Liver (tissue), 3 donors: ENCODE data around the gene EFCAB11.

ENCODE experiments used
- RAD21 ChIP-seq, 2 donors: IDR thresholded peaks; 2 replicates each; pipeline ENCODE4 v1.6.1; 2016; ENCODE audit warnings: antibody characterized with exemption in 2 of 2, mild to moderate bottlenecking in 2 of 2
- YY1 ChIP-seq: IDR thresholded peaks from 2 replicates; pipeline ENCODE4 v1.6.1; 2016; ENCODE audit warnings: antibody characterized with exemption, mild to moderate bottlenecking
- TF ChIP-seq, protein P1 (sequence below): fragments of 150-350 bp; IDR thresholded peaks from 2 replicates; pipeline ENCODE4 v1.5.1; 2017; ENCODE audit warnings: improper control_type of control experiment, low read depth, low read length; ENCODE audit not compliant: missing input control
- TF ChIP-seq, protein P2 (sequence below): IDR thresholded peaks from 2 replicates; pipeline ENCODE4 v1.6.1; 2016; ENCODE audit warnings: antibody characterized with exemption
- TF ChIP-seq, protein P3 (sequence below): IDR thresholded peaks from 2 replicates; pipeline ENCODE4 v1.6.1; 2016; ENCODE audit warnings: antibody characterized with exemption
- TF ChIP-seq, protein P4 (sequence below): IDR thresholded peaks from 2 replicates; pipeline ENCODE4 v1.6.1; 2016; ENCODE audit warnings: antibody characterized with exemption, mild to moderate bottlenecking
- donor health status: healthy.
- donor health status: healthy.

DNA sequence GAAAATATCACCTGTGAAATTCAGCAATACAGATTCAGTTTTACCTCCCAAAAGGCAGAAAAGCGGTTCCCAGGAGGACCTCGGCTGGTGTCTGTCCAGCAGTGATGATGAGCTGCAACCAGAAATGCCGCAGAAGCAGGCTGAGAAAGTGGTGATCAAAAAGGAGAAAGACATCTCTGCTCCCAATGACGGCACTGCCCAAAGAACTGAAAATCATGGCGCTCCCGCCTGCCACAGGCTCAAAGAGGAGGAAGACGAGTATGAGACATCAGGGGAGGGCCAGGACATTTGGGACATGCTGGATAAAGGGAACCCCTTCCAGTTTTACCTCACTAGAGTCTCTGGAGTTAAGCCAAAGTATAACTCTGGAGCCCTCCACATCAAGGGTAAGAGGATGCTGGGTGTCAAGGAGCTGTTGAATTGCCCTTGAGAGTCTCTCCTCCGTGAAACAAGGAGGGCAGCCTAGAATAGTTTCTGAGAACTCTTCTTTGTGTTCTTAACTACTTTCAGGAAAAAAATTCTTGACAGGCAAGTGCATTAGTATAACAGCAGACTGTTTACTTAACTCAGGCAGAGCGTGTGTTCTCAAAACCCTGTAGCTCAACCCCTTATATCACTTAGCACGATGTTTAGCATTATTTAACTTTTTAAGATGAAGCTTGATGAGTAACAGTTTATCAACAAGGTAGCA is 8.9 kb upstream of the EFCAB11 start:
- no peak for TF ChIP-seq RAD21 (IDR thresholded peaks at IDR 0.05)
- TF ChIP-seq, protein P1, sequence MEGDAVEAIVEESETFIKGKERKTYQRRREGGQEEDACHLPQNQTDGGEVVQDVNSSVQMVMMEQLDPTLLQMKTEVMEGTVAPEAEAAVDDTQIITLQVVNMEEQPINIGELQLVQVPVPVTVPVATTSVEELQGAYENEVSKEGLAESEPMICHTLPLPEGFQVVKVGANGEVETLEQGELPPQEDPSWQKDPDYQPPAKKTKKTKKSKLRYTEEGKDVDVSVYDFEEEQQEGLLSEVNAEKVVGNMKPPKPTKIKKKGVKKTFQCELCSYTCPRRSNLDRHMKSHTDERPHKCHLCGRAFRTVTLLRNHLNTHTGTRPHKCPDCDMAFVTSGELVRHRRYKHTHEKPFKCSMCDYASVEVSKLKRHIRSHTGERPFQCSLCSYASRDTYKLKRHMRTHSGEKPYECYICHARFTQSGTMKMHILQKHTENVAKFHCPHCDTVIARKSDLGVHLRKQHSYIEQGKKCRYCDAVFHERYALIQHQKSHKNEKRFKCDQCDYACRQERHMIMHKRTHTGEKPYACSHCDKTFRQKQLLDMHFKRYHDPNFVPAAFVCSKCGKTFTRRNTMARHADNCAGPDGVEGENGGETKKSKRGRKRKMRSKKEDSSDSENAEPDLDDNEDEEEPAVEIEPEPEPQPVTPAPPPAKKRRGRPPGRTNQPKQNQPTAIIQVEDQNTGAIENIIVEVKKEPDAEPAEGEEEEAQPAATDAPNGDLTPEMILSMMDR: no peak
- TF ChIP-seq, protein P2, sequence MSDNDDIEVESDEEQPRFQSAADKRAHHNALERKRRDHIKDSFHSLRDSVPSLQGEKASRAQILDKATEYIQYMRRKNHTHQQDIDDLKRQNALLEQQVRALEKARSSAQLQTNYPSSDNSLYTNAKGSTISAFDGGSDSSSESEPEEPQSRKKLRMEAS: no peak
- TF ChIP-seq YY1: no peak
- TF ChIP-seq, protein P3, sequence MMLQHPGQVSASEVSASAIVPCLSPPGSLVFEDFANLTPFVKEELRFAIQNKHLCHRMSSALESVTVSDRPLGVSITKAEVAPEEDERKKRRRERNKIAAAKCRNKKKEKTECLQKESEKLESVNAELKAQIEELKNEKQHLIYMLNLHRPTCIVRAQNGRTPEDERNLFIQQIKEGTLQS: no peak
- TF ChIP-seq, protein P4, sequence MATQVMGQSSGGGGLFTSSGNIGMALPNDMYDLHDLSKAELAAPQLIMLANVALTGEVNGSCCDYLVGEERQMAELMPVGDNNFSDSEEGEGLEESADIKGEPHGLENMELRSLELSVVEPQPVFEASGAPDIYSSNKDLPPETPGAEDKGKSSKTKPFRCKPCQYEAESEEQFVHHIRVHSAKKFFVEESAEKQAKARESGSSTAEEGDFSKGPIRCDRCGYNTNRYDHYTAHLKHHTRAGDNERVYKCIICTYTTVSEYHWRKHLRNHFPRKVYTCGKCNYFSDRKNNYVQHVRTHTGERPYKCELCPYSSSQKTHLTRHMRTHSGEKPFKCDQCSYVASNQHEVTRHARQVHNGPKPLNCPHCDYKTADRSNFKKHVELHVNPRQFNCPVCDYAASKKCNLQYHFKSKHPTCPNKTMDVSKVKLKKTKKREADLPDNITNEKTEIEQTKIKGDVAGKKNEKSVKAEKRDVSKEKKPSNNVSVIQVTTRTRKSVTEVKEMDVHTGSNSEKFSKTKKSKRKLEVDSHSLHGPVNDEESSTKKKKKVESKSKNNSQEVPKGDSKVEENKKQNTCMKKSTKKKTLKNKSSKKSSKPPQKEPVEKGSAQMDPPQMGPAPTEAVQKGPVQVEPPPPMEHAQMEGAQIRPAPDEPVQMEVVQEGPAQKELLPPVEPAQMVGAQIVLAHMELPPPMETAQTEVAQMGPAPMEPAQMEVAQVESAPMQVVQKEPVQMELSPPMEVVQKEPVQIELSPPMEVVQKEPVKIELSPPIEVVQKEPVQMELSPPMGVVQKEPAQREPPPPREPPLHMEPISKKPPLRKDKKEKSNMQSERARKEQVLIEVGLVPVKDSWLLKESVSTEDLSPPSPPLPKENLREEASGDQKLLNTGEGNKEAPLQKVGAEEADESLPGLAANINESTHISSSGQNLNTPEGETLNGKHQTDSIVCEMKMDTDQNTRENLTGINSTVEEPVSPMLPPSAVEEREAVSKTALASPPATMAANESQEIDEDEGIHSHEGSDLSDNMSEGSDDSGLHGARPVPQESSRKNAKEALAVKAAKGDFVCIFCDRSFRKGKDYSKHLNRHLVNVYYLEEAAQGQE: no peak
